Activated naive CD4-positive, alpha-beta T cell treated with anti-CD3 and anti-CD28 coated beads, Interleukin-2, amount 50 U/mL, for 24 hours (primary cell): Measurements from ENCODE around the gene SUMO2.
A peak's percentile ranks its signal among the peaks of the same experiment; 100 is the strongest.
"Not testable (repeated sequence)": the region's sequence is repeated elsewhere in the genome, so short reads cannot be mapped to it uniquely, and the experiment has no call there.

Source experiments
- H3K27ac Mint-ChIP-seq: one replicate; pipeline ENCODE4 v1.8.0; 2021; ENCODE audit warnings: mild to moderate bottlenecking, mixed read lengths
- H3K27me3 Mint-ChIP-seq: one replicate; pipeline ENCODE4 v1.8.0; 2021; ENCODE audit warnings: mixed read lengths
- H3K36me3 Mint-ChIP-seq: one replicate; pipeline ENCODE4 v1.8.0; 2021; ENCODE audit warnings: mixed read lengths
- H3K4me1 Mint-ChIP-seq: one replicate; pipeline ENCODE4 v1.8.0; 2021; ENCODE audit warnings: mixed read lengths
- H3K4me3 Mint-ChIP-seq: one replicate; pipeline ENCODE4 v1.8.0; 2021; ENCODE audit warnings: mild to moderate bottlenecking, mixed read lengths
- H3K9me3 Mint-ChIP-seq: one replicate; pipeline ENCODE4 v1.8.0; 2021; ENCODE audit warnings: mixed read lengths

Gene SUMO2

DNA sequence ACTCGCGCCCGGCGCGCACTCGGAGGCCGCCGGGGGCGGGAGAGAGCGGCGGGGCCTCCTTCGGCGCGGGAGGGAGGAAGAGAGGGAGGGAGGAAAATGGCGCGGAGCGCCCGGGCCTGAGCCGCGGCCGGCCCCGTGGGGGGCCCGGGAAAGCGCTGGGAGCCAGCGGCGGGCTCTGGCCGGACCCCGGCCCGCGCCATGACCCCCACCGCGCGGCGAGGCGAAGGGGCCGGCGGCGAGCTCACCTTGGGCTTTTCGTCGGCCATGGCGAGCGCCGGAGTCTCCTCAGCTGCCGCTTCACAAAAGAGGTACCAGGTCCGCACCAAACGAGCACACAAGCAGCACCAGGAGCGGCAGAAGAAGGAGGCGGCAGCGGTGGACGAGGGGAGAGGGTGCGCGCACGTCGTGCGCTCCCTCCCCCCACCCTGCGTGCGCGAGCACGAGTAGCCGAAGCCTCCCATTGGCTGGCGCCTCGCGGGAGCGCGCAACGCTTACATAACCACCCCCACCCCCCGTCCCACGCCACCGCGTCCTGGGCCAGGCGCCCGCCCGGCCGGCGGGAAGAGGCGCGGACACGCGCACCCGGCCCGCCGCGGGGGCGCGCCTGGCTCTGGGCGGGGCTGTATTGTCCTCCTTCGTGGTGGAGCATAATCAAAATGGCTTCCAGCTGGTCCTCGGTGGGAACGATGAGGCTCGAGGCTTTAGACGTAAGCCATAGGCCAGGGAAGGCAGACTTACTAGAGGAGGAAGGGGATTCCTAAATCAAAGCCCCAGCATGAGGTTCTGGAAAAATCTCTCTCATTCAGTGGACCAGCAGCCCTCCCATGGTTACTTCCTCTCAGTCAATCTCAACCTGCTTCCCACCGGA lies at the start of gene SUMO2:
SUMO2 (minus strand) TSS at position 391 of the 868 bp plus-strand sequence; CDS start at position 266, 125 bp downstream.
- no peaks in the 10 kb centered on the region for H3K27me3 Mint-ChIP-seq
- H3K9me3 Mint-ChIP-seq: no peaks in the 10 kb centered on the region
- peaks cover 40% of the 10 kb centered on the region for H3K4me1 Mint-ChIP-seq
- H3K36me3 Mint-ChIP-seq: peaks cover 6% of the 10 kb centered on the region
- peak within 1 kb of the TSS; percentile 96 for H3K4me3 Mint-ChIP-seq
- H3K27ac Mint-ChIP-seq: peak within 1 kb of the TSS; percentile 96

- Mint-ChIP-seq H3K36me3 (peaks cover 6% of the 10 kb centered on the region), H3K27me3 (no peaks in the 10 kb centered on the region), H3K4me1 (no peaks in the 10 kb centered on the region), H3K27ac (no peak overlapping the region), H3K9me3 (no peaks in the 10 kb centered on the region), H3K4me3 (no peak overlapping the region)
Measured at GRCh38 chr17:75231741-75232464, 49.1 kb upstream of the SUMO2 start.

GRCh38 chr17:75231071-75231470 lies 48.3 kb upstream of the SUMO2 start:
- H3K4me3 Mint-ChIP-seq: no peak overlapping the region
- no peaks in the 10 kb centered on the region for H3K27me3 Mint-ChIP-seq
- H3K9me3 Mint-ChIP-seq: no peaks in the 10 kb centered on the region
- peak overlapping the region; percentile 23 for H3K27ac Mint-ChIP-seq
- peaks cover 6% of the 10 kb centered on the region for H3K36me3 Mint-ChIP-seq
- H3K4me1 Mint-ChIP-seq: no peaks in the 10 kb centered on the region

DNA sequence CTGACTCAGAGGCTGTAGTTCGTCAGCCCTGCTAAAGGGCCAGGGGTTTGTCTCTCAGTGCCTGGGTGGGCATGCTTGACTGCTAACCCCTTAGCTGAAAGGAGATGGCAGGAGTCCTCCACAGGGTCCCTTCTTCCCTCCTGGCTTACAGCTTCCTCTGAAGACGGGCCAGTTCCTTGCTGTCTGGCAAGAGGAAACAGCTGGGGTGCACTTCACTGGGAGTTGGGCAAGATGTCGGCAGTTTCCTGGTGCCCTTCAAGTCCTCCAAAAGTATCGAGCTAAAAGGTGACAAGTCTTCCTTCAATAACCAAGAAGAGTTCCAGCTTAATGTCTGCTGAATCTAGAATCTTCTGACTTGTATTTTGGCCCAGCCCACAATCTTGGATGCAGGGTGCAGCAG lies 46.1 kb upstream of the SUMO2 start:
- no peak overlapping the region for H3K4me3 Mint-ChIP-seq
- H3K9me3 Mint-ChIP-seq: no peaks in the 10 kb centered on the region
- peaks cover 10% of the 10 kb centered on the region for H3K36me3 Mint-ChIP-seq
- no peaks in the 10 kb centered on the region for H3K4me1 Mint-ChIP-seq
- no peak overlapping the region for H3K27ac Mint-ChIP-seq
- no peaks in the 10 kb centered on the region for H3K27me3 Mint-ChIP-seq

DNA sequence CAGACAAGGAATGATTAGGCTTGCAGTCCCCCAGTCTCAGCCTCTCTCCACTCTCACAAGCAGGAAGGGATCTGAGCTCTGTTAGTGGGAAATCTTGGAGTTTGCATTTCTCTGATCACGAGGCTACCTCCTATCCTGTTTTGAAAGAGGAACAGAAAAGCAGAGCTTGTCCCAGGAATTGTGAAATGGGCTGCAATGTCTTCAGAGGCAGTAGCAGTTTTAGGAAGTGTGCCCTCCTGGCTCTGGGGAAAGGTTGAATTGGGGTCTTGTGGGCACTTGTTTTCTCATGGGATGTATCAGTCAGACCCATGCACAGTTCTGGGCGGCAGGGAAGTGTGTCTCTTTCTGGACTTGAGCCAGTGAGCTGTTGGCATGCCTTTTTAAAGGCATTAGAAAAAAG lies 45.5 kb upstream of the SUMO2 start:
- Mint-ChIP-seq H3K9me3 (no peaks in the 10 kb centered on the region), H3K27me3 (no peaks in the 10 kb centered on the region), H3K4me3 (no peak overlapping the region), H3K36me3 (peaks cover 10% of the 10 kb centered on the region), H3K4me1 (no peaks in the 10 kb centered on the region), H3K27ac (no peak overlapping the region)

- Mint-ChIP-seq H3K4me3 (no peak overlapping the region), H3K27ac (no peak overlapping the region), H3K27me3 (no peaks in the 10 kb centered on the region), H3K36me3 (peaks cover 10% of the 10 kb centered on the region), H3K4me1 (no peaks in the 10 kb centered on the region), H3K9me3 (no peaks in the 10 kb centered on the region)
Measured at GRCh38 chr17:75227729-75228128, 45.0 kb upstream of the SUMO2 start.

- Mint-ChIP-seq H3K36me3 (peaks cover 9% of the 10 kb centered on the region), H3K27me3 (no peaks in the 10 kb centered on the region), H3K4me1 (no peaks in the 10 kb centered on the region), H3K9me3 (no peaks in the 10 kb centered on the region), H3K27ac (no peak overlapping the region), H3K4me3 (no peak overlapping the region)
Measured at GRCh38 chr17:75225016-75225415, 42.3 kb upstream of the SUMO2 start.

GRCh38 chr17:75219815-75220214 lies 37.1 kb upstream of the SUMO2 start:
- Mint-ChIP-seq H3K4me3 (no peak overlapping the region), H3K27me3 (no peaks in the 10 kb centered on the region), H3K4me1 (no peaks in the 10 kb centered on the region), H3K36me3 (peaks cover 14% of the 10 kb centered on the region), H3K27ac (peak overlapping the region; percentile 51), H3K9me3 (no peaks in the 10 kb centered on the region)

GRCh38 chr17:75218131-75218530 lies 35.4 kb upstream of the SUMO2 start:
- peaks cover 14% of the 10 kb centered on the region for H3K36me3 Mint-ChIP-seq
- H3K27ac Mint-ChIP-seq: no peak overlapping the region
- H3K9me3 Mint-ChIP-seq: no peaks in the 10 kb centered on the region
- no peaks in the 10 kb centered on the region for H3K4me1 Mint-ChIP-seq
- no peak overlapping the region for H3K4me3 Mint-ChIP-seq
- H3K27me3 Mint-ChIP-seq: no peaks in the 10 kb centered on the region

DNA sequence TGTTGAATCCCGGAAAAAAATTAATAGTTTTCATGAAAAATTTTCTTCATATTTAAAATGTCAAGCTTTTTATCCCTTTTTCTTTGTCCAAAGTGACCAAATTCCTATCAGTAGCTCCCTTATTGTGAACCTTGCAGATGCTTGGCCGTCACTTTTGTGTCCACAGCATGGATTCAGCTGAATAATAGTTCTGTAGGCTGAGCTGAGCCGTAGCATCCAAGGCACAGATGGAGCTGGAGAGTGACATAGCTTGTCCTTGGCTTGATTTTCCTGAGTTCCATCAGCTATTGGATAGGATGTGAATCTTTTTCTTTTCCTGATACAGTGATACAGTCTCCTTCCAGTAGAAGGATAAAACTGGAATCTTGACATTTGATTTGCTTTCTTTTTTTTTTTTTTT lies 26.3 kb upstream of the SUMO2 start:
- no peak overlapping the region for H3K4me3 Mint-ChIP-seq
- H3K27ac Mint-ChIP-seq: no peak overlapping the region
- peaks cover 2% of the 10 kb centered on the region for H3K36me3 Mint-ChIP-seq
- H3K9me3 Mint-ChIP-seq: no peaks in the 10 kb centered on the region
- H3K4me1 Mint-ChIP-seq: peaks cover 20% of the 10 kb centered on the region
- no peaks in the 10 kb centered on the region for H3K27me3 Mint-ChIP-seq

GRCh38 chr17:75208161-75208560 lies 25.4 kb upstream of the SUMO2 start:
- H3K4me3 Mint-ChIP-seq: peak overlapping the region; percentile 61
- peaks cover 23% of the 10 kb centered on the region for H3K4me1 Mint-ChIP-seq
- H3K9me3 Mint-ChIP-seq: no peaks in the 10 kb centered on the region
- peak overlapping the region; percentile 46 for H3K27ac Mint-ChIP-seq
- H3K36me3 Mint-ChIP-seq: peaks cover 2% of the 10 kb centered on the region
- H3K27me3 Mint-ChIP-seq: no peaks in the 10 kb centered on the region

DNA sequence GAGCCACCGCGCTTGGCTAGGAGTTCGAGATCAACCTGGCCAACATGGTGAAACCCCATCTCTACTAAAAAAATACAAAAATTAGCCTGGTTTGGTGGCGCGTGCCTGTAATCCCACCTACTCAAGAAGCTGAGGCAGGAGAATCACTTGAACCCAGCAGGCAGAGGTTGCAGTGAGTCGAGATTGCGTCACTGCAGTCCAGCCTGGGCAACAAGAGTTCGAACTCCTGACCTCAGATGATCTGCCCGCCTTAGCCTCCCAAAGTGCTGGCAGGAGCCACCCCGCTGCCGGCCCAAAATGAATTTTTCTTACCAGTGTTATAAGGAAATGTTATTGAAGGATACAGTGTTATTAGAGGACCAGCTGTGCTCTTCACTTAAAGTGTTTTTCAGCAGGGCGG lies 25.0 kb upstream of the SUMO2 start:
- Mint-ChIP-seq H3K27ac (peak overlapping the region; percentile 46), H3K36me3 (peaks cover 2% of the 10 kb centered on the region), H3K4me1 (peaks cover 23% of the 10 kb centered on the region), H3K4me3 (peak overlapping the region; percentile 61), H3K9me3 (no peaks in the 10 kb centered on the region), H3K27me3 (no peaks in the 10 kb centered on the region)

DNA sequence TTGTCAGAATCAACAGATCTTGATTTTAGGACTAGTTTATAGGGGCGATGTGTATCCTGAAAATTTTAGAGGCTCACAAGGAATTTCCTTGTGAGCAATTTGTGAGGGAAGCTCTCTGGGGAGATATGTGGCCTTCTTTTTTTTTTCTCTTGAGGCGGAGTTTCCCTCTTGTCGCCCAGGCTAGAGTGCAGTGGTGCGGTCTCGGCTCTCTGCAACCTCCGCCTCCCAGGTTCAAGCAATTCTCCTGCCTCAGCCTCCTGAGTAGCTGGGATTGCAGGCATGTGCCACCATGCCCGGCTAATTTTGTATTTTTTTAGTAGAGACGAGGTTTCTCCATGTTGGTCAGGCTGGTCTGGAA lies 24.3 kb upstream of the SUMO2 start:
- peaks cover 23% of the 10 kb centered on the region for H3K4me1 Mint-ChIP-seq
- H3K27me3 Mint-ChIP-seq, H3K36me3 Mint-ChIP-seq, H3K9me3 Mint-ChIP-seq: not testable (repeated sequence)
- H3K27ac Mint-ChIP-seq: peak overlapping the region; percentile 55
- H3K4me3 Mint-ChIP-seq: peak overlapping the region; percentile 97

GRCh38 chr17:75205793-75206163 lies 23.0 kb upstream of the SUMO2 start:
- no peaks in the 10 kb centered on the region for H3K36me3 Mint-ChIP-seq
- H3K9me3 Mint-ChIP-seq: no peaks in the 10 kb centered on the region
- peak overlapping the region; percentile 100 for H3K27ac Mint-ChIP-seq
- H3K4me3 Mint-ChIP-seq: peak overlapping the region; percentile 97
- peaks cover 29% of the 10 kb centered on the region for H3K4me1 Mint-ChIP-seq
- no peaks in the 10 kb centered on the region for H3K27me3 Mint-ChIP-seq

GRCh38 chr17:75205037-75205792 lies 22.5 kb upstream of the SUMO2 start, which contains the start of gene NUP85:
Gene NUP85, plus strand, starts transcription at chr17:75205679. Its CDS starts 83 bp downstream, at chr17:75205762.
- Mint-ChIP-seq H3K27me3 (no peaks in the 10 kb centered on the region), H3K4me3 (peak within 1 kb of the TSS; percentile 97), H3K27ac (peak within 1 kb of the TSS; percentile 100)

More at GRCh38 chr17:75205037-75205792, 22.5 kb upstream of the SUMO2 start, which contains the start of gene NUP85:
- H3K36me3 Mint-ChIP-seq: no peaks in the 10 kb centered on the region
- H3K9me3 Mint-ChIP-seq: no peaks in the 10 kb centered on the region
- H3K4me1 Mint-ChIP-seq: peaks cover 29% of the 10 kb centered on the region
